ACC112 (cell line): Measurements from ENCODE around the gene CDKN1A.
"Not testable (repeated sequence)": the region's sequence is repeated elsewhere in the genome, so short reads cannot be mapped to it uniquely, and the experiment has no call there.

ENCODE experiments used
- H2AFZ ChIP-seq: fragments of 200-600 bp; sonication (generic); one replicate; pipeline ENCODE4 v1.6.0; 2017; ENCODE audit warnings: antibody characterized with exemption, low read length; ENCODE audit not compliant: unreplicated experiment
- H3K27ac ChIP-seq: fragments of 200-600 bp; sonication (generic); 2 replicates; pipeline ENCODE4 v1.5.1; 2014; ENCODE audit warnings: low read depth, mild to moderate bottlenecking, antibody characterized with exemption, low read length, moderate library complexity
- H3K27me3 ChIP-seq: fragments of 200-600 bp; sonication (generic); 2 replicates; pipeline ENCODE4 v1.6.1; 2014; ENCODE audit warnings: mild to moderate bottlenecking, antibody characterized with exemption, low read length, moderate library complexity, mixed read lengths; ENCODE audit not compliant: insufficient read depth
- H3K36me3 ChIP-seq: fragments of 200-600 bp; sonication (generic); 2 replicates; pipeline ENCODE4 v1.6.1; 2016; ENCODE audit warnings: mild to moderate bottlenecking, antibody characterized with exemption, low read length, moderate library complexity, mixed read lengths; ENCODE audit not compliant: insufficient read depth
- H3K4me1 ChIP-seq: fragments of 200-600 bp; sonication (generic); one replicate; pipeline ENCODE4 v1.6.1; 2016; ENCODE audit warnings: low read length, mixed read lengths; ENCODE audit not compliant: insufficient read depth, unreplicated experiment, control insufficient read depth
- H3K4me3 ChIP-seq: fragments of 200-600 bp; sonication (generic); 2 replicates; pipeline ENCODE4 v1.5.1; 2014; ENCODE audit warnings: mild to moderate bottlenecking, low read depth, low read length
- H3K79me2 ChIP-seq: fragments of 200-600 bp; sonication (generic); one replicate; pipeline ENCODE4 v1.6.0; 2016; ENCODE audit warnings: low read length; ENCODE audit not compliant: control insufficient read depth, unreplicated experiment, insufficient read depth

Gene CDKN1A

GRCh38 chr6:36698196-36698595, 19.7 kb downstream of the CDKN1A start:
- H3K79me2 ChIP-seq, result no peaks in the 10 kb centered on the region
- no peaks in the 10 kb centered on the region for H3K36me3 ChIP-seq
- H3K27ac ChIP-seq, result no peak overlapping the region
- H2AFZ ChIP-seq, result no peak overlapping the region
- H3K4me3 ChIP-seq, result no peak overlapping the region
- H3K4me1 ChIP-seq, result peaks cover 10% of the 10 kb centered on the region
- H3K27me3 ChIP-seq, result no peaks in the 10 kb centered on the region

- Histone ChIP-seq H3K27ac (no peak overlapping the region), H3K4me1 (peaks cover 10% of the 10 kb centered on the region), H3K36me3 (no peaks in the 10 kb centered on the region), H3K4me3 (no peak overlapping the region), H3K27me3 (no peaks in the 10 kb centered on the region), H2AFZ (no peak overlapping the region), H3K79me2 (no peaks in the 10 kb centered on the region)
These were observed 20.4 kb downstream of the CDKN1A start for GRCh38 chr6:36698871-36699271.

- Histone ChIP-seq H3K4me1 (peaks cover 10% of the 10 kb centered on the region), H3K36me3 (no peaks in the 10 kb centered on the region), H3K4me3 (no peak overlapping the region), H3K79me2 (no peaks in the 10 kb centered on the region), H2AFZ (no peak overlapping the region), H3K27ac (no peak overlapping the region), H3K27me3 (no peaks in the 10 kb centered on the region)
These were observed 20.8 kb downstream of the CDKN1A start for GRCh38 chr6:36699348-36699747.

- H3K36me3 ChIP-seq, result no peaks in the 10 kb centered on the region
- peaks cover 10% of the 10 kb centered on the region for H3K4me1 ChIP-seq
- H3K27me3 ChIP-seq, result no peaks in the 10 kb centered on the region
- no peak overlapping the region for H3K4me3 ChIP-seq
- no peaks in the 10 kb centered on the region for H3K79me2 ChIP-seq
- no peak overlapping the region for H3K27ac ChIP-seq
- H2AFZ ChIP-seq, result no peak overlapping the region
These were observed 21.7 kb downstream of the CDKN1A start for GRCh38 chr6:36700071-36700812.

DNA sequence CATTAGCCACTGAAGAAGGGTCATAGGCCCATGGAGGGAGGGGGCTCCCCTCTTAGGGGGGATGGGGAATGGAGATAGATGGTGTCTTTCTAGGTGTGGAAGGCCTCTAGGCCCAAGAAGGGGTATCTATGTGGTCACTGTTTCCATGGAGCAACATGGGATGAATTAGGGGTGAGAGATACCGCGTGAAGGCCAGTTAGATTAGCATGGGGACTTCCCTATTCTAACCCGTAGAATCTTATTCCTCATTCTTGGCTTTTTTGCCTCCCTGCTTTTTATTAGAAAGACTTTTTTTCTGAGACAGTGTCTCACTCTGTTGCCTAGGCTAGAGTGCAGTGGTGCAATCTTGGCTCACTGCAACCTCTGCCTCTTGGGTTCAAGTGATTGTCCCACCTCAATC, 22.3 kb downstream of the CDKN1A start:
- no peak overlapping the region for H3K4me3 ChIP-seq
- no peaks in the 10 kb centered on the region for H3K27me3 ChIP-seq
- peaks cover 10% of the 10 kb centered on the region for H3K4me1 ChIP-seq
- H3K36me3 ChIP-seq, result no peaks in the 10 kb centered on the region
- H3K79me2 ChIP-seq, result no peaks in the 10 kb centered on the region
- no peak overlapping the region for H2AFZ ChIP-seq
- no peak overlapping the region for H3K27ac ChIP-seq

GRCh38 chr6:36701401-36701991, 23.0 kb downstream of the CDKN1A start:
- no peak overlapping the region for H3K27ac ChIP-seq
- no peak overlapping the region for H2AFZ ChIP-seq

DNA sequence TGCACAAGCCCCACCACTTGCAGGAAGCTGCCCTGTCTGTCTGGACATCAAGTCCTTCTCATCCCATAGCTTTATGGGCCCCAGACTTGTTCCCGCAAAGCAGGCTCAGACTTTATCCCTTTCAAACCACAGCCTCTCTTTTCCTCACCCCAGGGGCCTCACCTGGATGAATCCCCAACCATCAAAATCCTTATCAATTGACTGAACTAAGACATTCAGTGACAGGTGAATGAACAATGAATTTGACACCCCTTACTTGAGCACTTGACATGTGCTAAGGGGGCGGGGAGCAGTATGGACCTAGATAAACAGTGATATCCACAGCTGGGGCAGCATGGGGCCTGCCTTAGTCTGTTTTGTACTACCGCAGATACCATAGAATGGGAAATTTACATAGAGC, 24.1 kb downstream of the CDKN1A start:
- Histone ChIP-seq H2AFZ (no peak overlapping the region), H3K36me3 (no peaks in the 10 kb centered on the region), H3K4me1 (peaks cover 10% of the 10 kb centered on the region), H3K27me3 (no peaks in the 10 kb centered on the region), H3K4me3 (no peak overlapping the region), H3K79me2 (no peaks in the 10 kb centered on the region), H3K27ac (no peak overlapping the region)

More at GRCh38 chr6:36701401-36701991, 23.0 kb downstream of the CDKN1A start:
- H3K4me1 ChIP-seq, result peaks cover 10% of the 10 kb centered on the region
- H3K79me2 ChIP-seq, result no peaks in the 10 kb centered on the region
- no peak overlapping the region for H3K4me3 ChIP-seq
- no peaks in the 10 kb centered on the region for H3K36me3 ChIP-seq
- no peaks in the 10 kb centered on the region for H3K27me3 ChIP-seq

DNA sequence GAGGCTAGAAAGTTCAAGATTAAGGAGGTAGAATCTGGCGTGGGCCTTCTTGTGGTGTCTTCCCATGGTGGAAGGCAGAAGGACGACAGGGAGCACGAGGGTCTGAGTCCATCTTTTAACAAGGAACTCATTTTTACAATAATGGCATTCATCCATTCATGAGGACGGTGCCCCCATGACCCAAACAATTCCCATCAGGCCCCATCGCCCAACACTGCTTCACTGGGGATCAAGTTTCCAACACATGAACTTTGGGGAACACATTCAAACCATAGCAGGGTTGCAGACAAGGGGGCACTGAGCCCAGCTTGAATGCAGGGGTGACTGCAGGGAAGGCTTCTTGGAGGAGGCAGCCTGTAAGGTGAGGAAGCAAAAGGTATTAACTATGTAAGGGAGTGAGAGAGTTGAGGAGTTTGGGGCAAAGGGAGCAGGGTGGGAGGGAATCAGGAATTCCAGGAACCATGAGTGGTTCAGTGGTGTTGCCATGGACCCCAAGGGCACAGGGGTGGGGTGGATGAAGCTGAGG, 24.6 kb downstream of the CDKN1A start:
- Histone ChIP-seq H3K36me3 (no peaks in the 10 kb centered on the region), H3K27me3 (no peaks in the 10 kb centered on the region), H3K4me1 (peaks cover 10% of the 10 kb centered on the region), H3K4me3 (no peak overlapping the region), H3K79me2 (no peaks in the 10 kb centered on the region), H3K27ac (no peak overlapping the region), H2AFZ (no peak overlapping the region)

- H2AFZ ChIP-seq, result no peak overlapping the region
- H3K79me2 ChIP-seq, result no peaks in the 10 kb centered on the region
- H3K4me1 ChIP-seq, result peaks cover 10% of the 10 kb centered on the region
- no peaks in the 10 kb centered on the region for H3K36me3 ChIP-seq
- H3K27me3 ChIP-seq, result no peaks in the 10 kb centered on the region
- H3K27ac ChIP-seq, result no peak overlapping the region
- no peak overlapping the region for H3K4me3 ChIP-seq
These were observed 25.5 kb downstream of the CDKN1A start for GRCh38 chr6:36703982-36704381.

DNA sequence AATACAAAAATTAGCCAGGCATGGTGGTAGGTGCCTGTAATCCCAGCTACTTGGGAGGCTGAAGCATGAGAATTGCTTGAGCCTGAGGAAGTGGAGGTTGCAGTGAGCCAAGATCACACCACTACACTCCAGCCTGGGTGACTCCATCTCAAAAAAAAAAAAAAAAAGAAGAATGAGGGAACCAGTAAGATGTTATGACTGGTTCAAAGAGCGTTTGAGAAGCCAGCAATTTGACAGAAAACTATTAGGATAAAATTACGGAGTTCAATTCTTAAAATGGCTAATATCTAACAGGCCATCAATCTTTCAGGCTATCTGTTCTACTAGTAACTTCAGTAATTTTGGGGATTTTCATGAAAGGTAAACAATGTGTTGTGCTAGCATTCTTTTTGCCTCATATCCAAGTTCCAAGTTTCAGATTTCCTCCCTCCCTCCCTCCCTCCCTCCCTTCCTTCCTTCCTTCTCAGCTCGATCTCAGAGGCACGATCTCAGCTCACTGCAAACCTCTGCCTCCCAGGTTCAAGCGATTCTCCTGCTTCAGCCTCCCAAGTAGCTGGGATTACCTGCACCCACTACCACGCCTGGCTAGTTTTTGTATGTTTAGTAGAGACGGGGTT, 26.6 kb downstream of the CDKN1A start:
- H3K4me3 ChIP-seq, result not testable (repeated sequence)

DNA sequence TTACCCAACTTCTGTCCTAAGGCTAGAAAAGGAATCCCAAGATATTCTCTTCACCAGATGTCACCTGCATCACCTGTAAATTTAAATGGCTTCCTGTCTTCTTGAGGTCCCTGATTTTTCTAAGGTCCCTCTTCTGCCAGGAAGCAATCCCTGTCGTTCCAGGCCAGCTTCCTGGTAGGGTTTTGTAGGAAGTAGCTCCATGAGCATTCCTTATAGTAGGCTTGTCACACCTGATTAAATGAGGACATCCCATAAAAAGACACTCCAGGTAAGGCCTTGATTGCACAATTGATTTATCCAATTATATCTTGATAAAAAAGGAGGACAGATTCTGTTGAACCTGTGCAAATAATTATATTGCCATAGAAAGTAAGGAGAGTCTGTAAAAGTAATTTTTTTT, 27.8 kb downstream of the CDKN1A start:
- Histone ChIP-seq H3K36me3 (no peaks in the 10 kb centered on the region), H2AFZ (no peak overlapping the region)

More for the DNA sequence above, 26.6 kb downstream of the CDKN1A start:
- H3K79me2 ChIP-seq, H3K4me1 ChIP-seq, H3K36me3 ChIP-seq, H3K27ac ChIP-seq, H2AFZ ChIP-seq, H3K27me3 ChIP-seq: not testable (repeated sequence)

More for the DNA sequence above, 27.8 kb downstream of the CDKN1A start:
- no peaks in the 10 kb centered on the region for H3K27me3 ChIP-seq
- H3K27ac ChIP-seq, result no peak overlapping the region
- peaks cover 3% of the 10 kb centered on the region for H3K4me1 ChIP-seq
- no peak overlapping the region for H3K4me3 ChIP-seq
- H3K79me2 ChIP-seq, result no peaks in the 10 kb centered on the region
